B cell (primary cell): Measurements from ENCODE around the gene UBA3. TPM values are rescaled to one million over a fixed set of nuclear protein-coding genes. Genes with fewer than 3 reads are reported as not detected.

Source experiments
- ATAC-seq: fragments of 200-7000 bp; cut with Tn5 transposase; one replicate; pipeline ENCODE4 v1.10.0; 2021; ENCODE audit warnings: low read depth, mild to moderate bottlenecking, moderate number of reproducible peaks, moderate library complexity
- CTCF ChIA-PET: fragments of 350-600 bp; sonication (Branson Sonifier 250); formaldehyde crosslinking; loops from one replicate; lab custom pipeline; 2021; ENCODE audit warnings: antibody characterized with exemption, inconsistent platforms; lab: Charles Lee
- POLR2A ChIA-PET: fragments of 350-600 bp; sonication (Branson Sonifier 250); formaldehyde crosslinking; loops from one replicate; lab custom pipeline; 2021; ENCODE audit warnings: antibody characterized with exemption; lab: Charles Lee
- DNase-seq: peaks from one replicate; pipeline ENCODE4 v3.0.0; 2013
- H2AFZ ChIP-seq: 2 replicates; pipeline ENCODE4 v1.6.1; 2012; ENCODE audit warnings: mild to moderate bottlenecking, low read depth, low read length; ENCODE audit not compliant: insufficient read depth, poor library complexity, severe bottlenecking
- H3K27ac ChIP-seq, 2 donors: 1 replicate in 1 of 2; 2 replicates in 1 of 2; pipeline ENCODE4 v1.5.1; 2012 to 2013; ENCODE audit warnings: low read length in 2 of 2, mild to moderate bottlenecking in 2 of 2, moderate library complexity in 1 of 2
- H3K27me3 ChIP-seq, 4 experiments: fragments of 200-600 bp in 1 of 4; sonication (generic) in 1 of 4; replicated peaks in 1 of 4; 1 replicate in 2 of 4; 2 replicates in 2 of 4; pipeline versions ENCODE4 v1.6.1 to v1.7.0; 2013 to 2016; ENCODE audit warnings: low read length in 3 of 4, mild to moderate bottlenecking in 2 of 4, mixed read lengths in 1 of 4, moderate library complexity in 1 of 4; ENCODE audit not compliant: insufficient read depth in 4 of 4, control insufficient read depth in 3 of 4; ENCODE audit errors: control extremely low read depth in 1 of 4
- H3K36me3 ChIP-seq, 2 experiments: replicated peaks in 1 of 2; 1 replicate in 1 of 2; 2 replicates in 1 of 2; pipeline versions ENCODE4 v1.6.1 to v1.7.1; 2013; ENCODE audit warnings: low read length in 1 of 2; ENCODE audit not compliant: insufficient read depth in 2 of 2, control insufficient read depth in 1 of 2; ENCODE audit errors: control extremely low read depth in 1 of 2, extremely low read depth in 1 of 2
- H3K4me1 ChIP-seq, 2 donors: fragments of 200-600 bp in 1 of 2; sonication (generic) in 1 of 2; 1 replicate in 1 of 2; 2 replicates in 1 of 2; pipeline versions ENCODE4 v1.5.1 to v1.6.1; 2013 to 2017; ENCODE audit warnings: low read length in 2 of 2; ENCODE audit not compliant: control insufficient read depth in 2 of 2, insufficient read depth in 2 of 2
- H3K4me2 ChIP-seq: replicated peaks from 2 replicates; pipeline ENCODE3; 2012; ENCODE audit warnings: mild to moderate bottlenecking, low read depth, low read length; ENCODE audit not compliant: poor library complexity, severe bottlenecking
- H3K4me3 ChIP-seq, 5 experiments: fragments of 200-600 bp in 1 of 5; sonication (generic) in 1 of 5; 1 replicate in 3 of 5; 2 replicates in 2 of 5; pipeline versions ENCODE4 v1.5.1 to v1.7.0; 2011 to 2016; ENCODE audit warnings: low read length in 4 of 5, mild to moderate bottlenecking in 4 of 5, low read depth in 2 of 5, control low read depth in 1 of 5, moderate library complexity in 1 of 5; ENCODE audit not compliant: insufficient read depth in 1 of 5; ENCODE audit errors: control extremely low read depth in 1 of 5, extremely low read depth in 1 of 5
- H3K79me2 ChIP-seq: fragments of 200-600 bp; sonication (generic); one replicate; pipeline ENCODE4 v1.6.0; 2016; ENCODE audit warnings: low read length; ENCODE audit not compliant: control insufficient read depth, insufficient read depth
- H3K9ac ChIP-seq: fragments of 200-600 bp; sonication (generic); 2 replicates; pipeline ENCODE4 v1.6.1; 2017; ENCODE audit warnings: mild to moderate bottlenecking, low read length, moderate library complexity
- H3K9me3 ChIP-seq, 3 donors: one replicate each; pipeline versions ENCODE4 v1.6.1 to v1.7.1; 2013; ENCODE audit warnings: low read length in 2 of 3; ENCODE audit not compliant: control insufficient read depth in 2 of 3, insufficient read depth in 1 of 3; ENCODE audit errors: control extremely low read depth in 1 of 3
- H4K20me1 ChIP-seq: 2 replicates; pipeline ENCODE4 v1.6.0; 2012; ENCODE audit warnings: mild to moderate bottlenecking, low read length; ENCODE audit not compliant: insufficient read depth, control insufficient read depth, poor library complexity, severe bottlenecking
- H3K27ac Mint-ChIP-seq: one replicate; pipeline ENCODE4 v1.8.0; 2021; ENCODE audit warnings: mixed read lengths
- H3K27me3 Mint-ChIP-seq: one replicate; pipeline ENCODE4 v1.8.0; 2021; ENCODE audit warnings: mixed read lengths
- H3K4me1 Mint-ChIP-seq: one replicate; pipeline ENCODE4 v1.8.0; 2021; ENCODE audit warnings: mixed read lengths
- H3K4me3 Mint-ChIP-seq: one replicate; pipeline ENCODE4 v1.8.0; 2021; ENCODE audit warnings: mixed read lengths
- H3K9me3 Mint-ChIP-seq: one replicate; pipeline ENCODE4 v1.8.0; 2022; ENCODE audit warnings: mixed read lengths; ENCODE audit not compliant: insufficient read depth
- CTCF ChIP-seq: fragments of 200-600 bp; IDR thresholded peaks from one replicate; pipeline ENCODE4 v1.8.0; 2022; ENCODE audit warnings: antibody characterized with exemption, mild to moderate bottlenecking
- EZH2 ChIP-seq: IDR thresholded peaks from 2 replicates; pipeline ENCODE4 v1.6.1; 2012; ENCODE audit warnings: borderline replicate concordance, low read depth, mild to moderate bottlenecking, moderate library complexity, low read length; ENCODE audit not compliant: insufficient read depth, poor library complexity, severe bottlenecking
- WGBS: methylation state at CpG from one replicate; pipeline ENCODE4 v1.1.5; 2013; ENCODE audit warnings: missing lambda C conversion rate; ENCODE audit not compliant: insufficient coverage; 5-methylcytosine and 5-hydroxymethylcytosine counted together
- intact Hi-C: fragments of 100-400 bp; cut with micrococcal nuclease; formaldehyde crosslinking; loops from one replicate; pipeline ENCODE4 v1.10.0; 2022
- polyA plus RNA-seq: library from polyadenylated mRNA; depleted of rRNA; stranded (reverse); fragments of >200 nt; gene quantifications from 2 replicates; pipeline ENCODE4 v1.2.3, GENCODE V29; 2012
- total RNA-seq, 2 donors: library from RNA; stranded (reverse); fragments of 120-200 nt in 1 of 2; gene quantifications; 1 replicate in 1 of 2; 2 replicates in 1 of 2; pipeline versions ENCODE4 v1.2.3 to v1.2.4, GENCODE V29; 2013 to 2022

Gene UBA3
- total and polyA plus RNA-seq, 2 donors (not counting 1 experiment from before 2014, with no cell fraction given) = 42.2 to 99.8 TPM

DNA sequence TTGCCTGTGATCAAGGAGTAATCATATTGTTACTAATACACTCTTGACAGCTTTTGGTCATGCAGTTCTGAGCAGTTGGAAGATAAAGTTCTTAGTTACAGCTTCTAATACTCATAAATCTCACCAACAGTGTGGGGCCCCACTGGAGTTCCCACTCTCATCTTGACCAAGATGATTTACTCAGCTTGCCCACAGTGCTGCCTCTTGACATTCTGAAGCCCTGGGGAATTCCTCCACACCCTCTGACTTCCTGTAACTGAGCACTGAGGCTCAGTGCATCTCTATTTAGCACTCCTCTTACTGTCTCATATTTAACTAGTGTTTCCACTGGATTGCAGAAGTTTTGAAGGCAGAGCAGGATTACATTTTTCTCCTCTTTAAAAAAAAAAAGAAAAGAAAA lies 2.6 kb upstream of the UBA3 start:
- Mint-ChIP-seq H3K4me1 (peaks cover 69% of the 10 kb centered on the region), H3K27ac (peak overlapping the region; percentile 89), H3K4me3 (peak overlapping the region; percentile 75), H3K9me3 (no peaks in the 10 kb centered on the region), H3K27me3 (no peaks in the 10 kb centered on the region)
- POLR2A ChIA-PET = interaction anchor here (0.6 to 0.9 kb wide), 4 partner anchors 10 to 143 kb away, joined by 3 to 5 read pairs (median 4); no protein-coding TSS in a partner anchor
- peaks cover 64% of the 10 kb centered on the region for H3K79me2 ChIP-seq
- peak overlapping the region in 4 of 5 experiments; percentile 8 to 88 (median 14) for H3K4me3 ChIP-seq
- H3K4me1 ChIP-seq = peaks cover 61 to 65% of the 10 kb centered on the region in 2 donors
- CTCF ChIA-PET = interaction anchor here (0.7 to 2.0 kb wide), 6 partner anchors 9 to 45 kb away, joined by 3 to 8 read pairs (median 5); partner anchors contain the start of gene TMF1
- peak overlapping the region; percentile 87 for H3K4me2 ChIP-seq
- H4K20me1 ChIP-seq = peaks cover 10% of the 10 kb centered on the region
- no peaks in the 10 kb centered on the region for H3K36me3 ChIP-seq
- no peaks in the 10 kb centered on the region for H3K9me3 ChIP-seq
- DNase-seq = peak; percentile 82
- intact Hi-C loops = loop anchor here (5.0 kb wide), 1 partner anchor 39 kb away; the partner anchor contains the start of gene LMOD3
- H3K27ac ChIP-seq = peak overlapping the region; percentile 87 to 95
- peak overlapping the region; percentile 83 for H3K9ac ChIP-seq
- H2AFZ ChIP-seq = no peak overlapping the region
- ATAC-seq = peak; percentile 37
- no peaks in the 10 kb centered on the region for H3K27me3 ChIP-seq
- TF ChIP-seq EZH2 = no peak
- no peak for TF ChIP-seq CTCF

DNA sequence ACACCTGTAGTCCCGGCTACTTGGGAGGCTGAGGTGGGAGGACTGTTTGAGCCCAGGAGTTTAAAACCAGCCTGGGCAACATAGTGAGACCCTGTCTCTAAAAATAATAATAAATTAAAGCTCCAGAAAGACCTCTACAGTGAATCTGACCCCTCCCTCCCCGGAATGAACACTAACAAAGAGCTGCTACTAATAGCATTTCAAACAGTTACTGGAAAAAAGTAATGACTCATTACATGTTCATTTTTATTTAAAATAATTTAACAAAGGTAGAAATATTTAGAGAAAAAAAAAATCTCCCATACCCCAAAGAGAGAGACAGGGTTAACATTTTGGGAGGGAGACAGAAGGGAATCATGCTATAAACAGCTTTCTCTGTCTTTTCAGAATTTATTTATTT lies 2.2 kb upstream of the UBA3 start:
- no peak for TF ChIP-seq EZH2
- TF ChIP-seq CTCF = no peak
- H3K27me3 ChIP-seq = no peaks in the 10 kb centered on the region
- H2AFZ ChIP-seq = peak overlapping the region; percentile 46
- WGBS = no CpG with 5 or more reads among the region's 2 CpGs
- DNase-seq (no peak), ATAC-seq (no peak)
- no peaks in the 10 kb centered on the region for H3K27me3 Mint-ChIP-seq
- H3K27ac ChIP-seq = peak overlapping the region; percentile 87 to 95
- intact Hi-C loops = loop anchor here (5.0 kb wide), 1 partner anchor 40 kb away; the partner anchor contains the start of gene LMOD3
- no peaks in the 10 kb centered on the region for H3K36me3 ChIP-seq
- peaks cover 64% of the 10 kb centered on the region for H3K79me2 ChIP-seq
- H3K9ac ChIP-seq = peak overlapping the region; percentile 83
- ChIA-PET CTCF (interaction anchor here (0.7 to 2.0 kb wide), 6 partner anchors 10 to 45 kb away, joined by 3 to 8 read pairs (median 5); partner anchors contain the start of gene TMF1), POLR2A (interaction anchor here (0.6 to 0.9 kb wide), 5 partner anchors 10 to 143 kb away, joined by 3 to 5 read pairs (median 3); no protein-coding TSS in a partner anchor)
- H3K4me3 Mint-ChIP-seq = peak overlapping the region; percentile 75
- H3K9me3 ChIP-seq = no peaks in the 10 kb centered on the region
- no peaks in the 10 kb centered on the region for H3K9me3 Mint-ChIP-seq
- H4K20me1 ChIP-seq = peaks cover 10% of the 10 kb centered on the region
- peak overlapping the region; percentile 87 for H3K4me2 ChIP-seq
- H3K27ac Mint-ChIP-seq = peak overlapping the region; percentile 89
- H3K4me3 ChIP-seq = peak overlapping the region in 1 of 5 experiments; percentile 88
- peaks cover 58 to 65% of the 10 kb centered on the region in 2 donors for H3K4me1 ChIP-seq
- peaks cover 69% of the 10 kb centered on the region for H3K4me1 Mint-ChIP-seq
